ENCODE results near the gene DUSP22. TPM values are rescaled to one million over a fixed set of nuclear protein-coding genes. Genes with fewer than 3 reads are reported as not detected.

Gene DUSP22
- polyA plus RNA-seq, 1 donor: 32.6 TPM

DNA sequence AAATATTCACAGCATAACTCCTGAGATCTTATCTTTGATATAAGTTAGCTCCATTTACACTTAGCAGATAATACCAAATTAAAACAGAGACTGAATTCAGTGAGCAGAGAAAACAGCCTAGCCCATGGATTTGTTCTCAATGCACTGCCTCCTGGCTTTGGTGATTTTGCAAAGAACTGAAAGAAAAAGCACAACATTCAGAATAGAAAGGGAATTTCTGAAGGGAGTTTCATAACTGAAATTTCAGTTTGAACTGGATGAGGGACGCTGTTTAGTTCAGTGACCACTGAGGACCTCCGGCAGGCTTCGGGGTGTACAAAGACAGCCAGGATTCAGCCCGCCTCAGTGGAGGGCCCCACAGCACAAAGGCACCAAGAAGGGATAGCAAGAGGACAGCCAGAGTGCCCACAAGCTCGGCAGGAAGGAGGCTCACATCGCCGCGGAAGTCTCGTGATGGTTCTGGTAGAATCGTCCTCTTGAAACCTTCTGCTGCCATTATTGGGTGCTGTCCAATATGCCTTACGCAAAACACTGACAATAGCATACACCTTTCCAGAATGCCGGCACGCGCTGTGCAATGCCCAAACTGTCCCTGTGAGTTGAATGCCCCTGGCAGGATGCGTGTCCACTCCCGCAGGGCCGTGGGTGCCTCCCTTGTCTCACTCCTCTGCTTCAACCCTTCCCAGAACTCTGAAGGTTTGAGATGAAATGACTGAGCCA lies 89.6 kb downstream of the DUSP22 start:
- DNase-seq: no peak

DNA sequence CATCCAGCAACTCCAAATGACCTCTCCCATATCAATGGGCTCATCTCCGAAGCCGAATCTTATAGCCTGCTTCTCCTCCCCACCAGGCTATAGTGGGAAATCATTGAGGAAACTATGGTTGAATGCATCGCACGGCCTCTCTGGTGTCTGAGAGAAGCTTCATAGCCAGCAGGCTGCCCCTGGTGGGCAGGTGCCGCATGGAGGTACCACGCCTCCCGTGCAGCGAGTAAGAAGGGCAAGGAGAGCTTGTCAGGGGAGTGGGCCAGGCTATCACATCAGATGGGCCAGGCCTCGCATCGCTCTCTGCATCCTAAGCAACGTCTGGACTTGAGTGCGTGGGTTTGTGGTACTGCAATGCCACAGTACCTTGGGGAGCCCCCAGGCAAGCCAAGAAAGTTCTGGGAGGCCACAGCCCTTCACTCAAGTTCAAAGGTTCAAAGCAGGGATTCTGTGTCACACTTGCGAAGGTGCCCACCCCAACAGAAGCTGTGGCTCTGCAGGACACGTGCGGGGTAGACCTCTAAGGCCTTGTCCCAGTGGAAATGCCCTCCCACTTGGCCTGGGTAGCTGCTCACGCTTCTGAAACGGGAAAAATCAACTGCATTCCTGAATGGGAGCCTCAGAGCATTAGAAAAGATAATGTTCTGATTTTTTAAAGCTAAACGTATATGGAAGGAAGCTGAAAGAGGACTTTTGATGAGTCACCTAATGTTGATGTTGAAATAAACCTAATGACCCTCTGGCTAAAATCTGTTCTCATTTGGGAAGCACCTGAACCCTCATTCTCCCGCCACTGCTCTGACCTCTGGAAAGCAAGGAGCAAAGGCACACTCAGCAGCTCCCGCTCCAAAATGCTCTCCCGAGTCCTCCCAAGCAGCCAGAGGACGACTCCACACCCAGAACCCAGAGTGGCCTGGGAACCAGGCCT lies 90.9 kb downstream of the DUSP22 start:
- no peak for DNase-seq

DNA sequence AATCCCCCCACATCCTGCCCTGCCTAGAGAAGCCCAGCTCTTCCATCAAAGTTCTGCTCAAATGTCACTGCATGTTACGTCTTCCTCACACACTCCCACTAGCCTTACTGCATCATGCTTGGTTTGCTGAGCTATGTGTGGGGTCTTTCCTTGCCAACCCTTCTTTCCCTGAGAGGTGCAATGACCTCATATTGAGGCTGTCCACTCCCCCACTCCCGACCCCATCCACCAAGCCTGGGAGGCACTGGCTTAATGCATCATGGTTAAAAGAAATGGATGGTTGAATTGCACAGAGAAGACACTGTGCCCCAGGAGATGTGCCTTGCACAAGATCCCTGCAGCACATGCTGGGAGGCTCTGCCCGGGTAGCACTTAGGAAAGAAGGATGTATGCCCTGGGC lies 91.6 kb downstream of the DUSP22 start:
- no peak for DNase-seq

DNA sequence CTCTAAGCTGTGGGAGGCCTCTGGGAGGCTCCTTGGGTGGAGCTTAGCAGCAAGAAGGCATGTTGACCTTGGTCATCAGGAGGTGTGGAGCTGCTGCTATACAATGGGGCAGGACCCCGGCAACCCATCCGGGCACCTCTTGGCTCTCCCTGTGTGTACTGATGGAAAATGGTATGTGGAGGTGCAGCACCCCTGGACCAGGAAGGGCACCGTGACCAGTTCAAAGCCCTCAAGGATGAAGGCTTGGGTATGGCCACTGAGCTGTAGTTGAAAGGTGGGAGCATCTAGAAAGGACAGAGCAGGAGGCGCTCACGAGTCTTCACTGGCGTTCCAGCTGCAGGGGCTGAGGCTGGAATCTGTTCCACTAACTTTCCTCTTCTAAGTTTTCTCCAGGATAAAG lies 92.6 kb downstream of the DUSP22 start:
- no peak for DNase-seq

DNA sequence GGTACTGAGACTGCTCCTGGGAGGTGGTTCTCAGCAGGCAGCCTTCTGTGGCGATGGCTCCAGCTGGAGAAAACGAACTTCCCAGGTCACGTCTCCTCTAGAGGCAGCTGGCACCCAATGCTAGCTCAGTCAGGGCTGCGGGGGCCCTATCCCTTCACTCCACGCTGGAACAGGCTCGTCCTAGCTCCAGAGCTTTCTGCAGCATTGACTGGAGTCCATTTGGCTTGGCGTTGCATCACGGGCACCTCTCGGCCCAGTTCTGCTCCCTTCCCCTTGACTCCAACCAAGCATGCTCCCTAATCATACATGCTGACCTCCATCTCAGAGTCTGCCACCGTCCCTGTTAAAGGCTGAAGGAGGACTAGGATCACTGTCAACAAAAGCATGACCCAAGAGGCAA lies 93.3 kb downstream of the DUSP22 start:
- DNase-seq: no peak

DNA sequence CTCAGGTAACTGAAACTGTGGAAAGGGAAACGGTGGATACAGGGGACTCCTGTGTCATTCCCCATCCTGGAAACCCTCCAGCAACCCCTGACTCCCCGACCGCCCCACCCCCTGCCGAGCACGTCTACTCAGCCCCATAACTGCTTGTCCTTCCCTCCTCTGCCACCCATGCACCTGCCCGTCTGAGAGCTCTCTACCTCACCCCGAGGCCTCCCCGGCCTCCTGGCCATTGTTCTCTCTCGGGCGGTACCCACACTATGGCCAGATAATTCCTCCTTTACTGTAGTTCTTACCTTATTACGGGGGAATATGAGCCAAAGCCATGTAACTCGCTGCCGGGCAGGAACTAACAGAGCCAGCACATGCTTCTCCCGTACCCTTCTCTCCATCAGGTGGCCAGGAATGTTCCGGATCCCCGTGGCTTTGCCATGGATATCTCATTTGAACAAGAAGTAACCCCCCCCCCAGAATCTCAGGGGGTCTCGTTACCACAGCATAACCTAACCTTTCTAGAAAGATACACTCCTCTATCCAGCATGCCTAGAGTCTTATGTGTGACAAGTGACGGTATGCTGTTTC lies 94.5 kb downstream of the DUSP22 start:
- DNase-seq: no peak

DNA sequence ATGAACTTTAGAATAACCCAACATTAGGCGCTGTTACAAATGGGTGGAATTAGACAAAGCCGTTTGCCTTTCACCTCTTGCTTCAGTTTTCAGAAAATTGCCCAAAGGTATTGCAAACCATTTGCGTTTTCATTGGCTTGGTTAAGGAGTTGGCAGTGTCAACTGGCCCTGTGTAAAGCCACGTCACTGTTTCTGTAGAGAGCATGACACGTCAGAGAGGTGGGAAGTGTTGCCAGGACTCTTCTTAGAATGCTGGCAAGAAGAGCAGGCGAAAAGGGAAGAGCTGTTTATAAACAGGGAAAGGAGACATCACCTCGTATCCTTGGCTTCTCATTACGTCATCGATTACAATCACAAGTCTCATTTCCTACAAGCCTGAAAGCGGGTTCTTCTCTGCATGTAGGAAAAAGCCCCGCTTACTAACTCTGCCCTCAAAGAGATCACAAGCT lies 95.0 kb downstream of the DUSP22 start:
- DNase-seq: peak; percentile 58

DNA sequence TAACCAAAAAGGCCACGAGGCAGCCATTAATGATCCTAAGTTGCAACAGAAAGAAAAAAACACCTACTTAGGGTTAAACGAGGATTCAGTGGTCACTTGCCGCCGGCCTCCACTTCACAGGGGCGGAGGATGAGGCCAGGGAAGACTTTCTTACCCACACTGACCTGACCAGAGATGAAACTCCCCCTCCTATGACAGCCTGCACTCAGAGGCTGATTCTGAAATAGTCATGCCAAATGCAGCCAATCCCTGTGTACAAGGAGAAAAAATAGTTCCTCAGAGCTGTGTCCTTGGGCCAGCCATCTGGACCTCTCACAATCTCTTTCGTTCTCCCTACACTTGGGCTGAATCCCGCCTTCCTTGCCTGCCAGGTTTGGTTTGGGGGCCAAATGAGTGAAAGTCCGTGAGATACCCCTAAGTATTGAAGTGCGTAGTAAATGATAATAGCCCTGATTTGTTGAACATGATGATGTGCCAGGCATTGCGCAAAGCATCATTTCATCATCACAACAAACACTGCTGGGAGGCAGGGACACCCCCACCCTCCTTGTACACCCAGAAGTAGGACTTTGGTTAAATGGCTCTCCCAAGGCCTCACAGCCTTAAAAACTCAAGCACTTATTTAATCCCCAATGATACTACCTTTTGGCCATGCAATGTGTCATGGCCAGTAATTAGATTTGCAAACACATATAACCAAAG lies 96.1 kb downstream of the DUSP22 start:
- DNase-seq: no peak

DNA sequence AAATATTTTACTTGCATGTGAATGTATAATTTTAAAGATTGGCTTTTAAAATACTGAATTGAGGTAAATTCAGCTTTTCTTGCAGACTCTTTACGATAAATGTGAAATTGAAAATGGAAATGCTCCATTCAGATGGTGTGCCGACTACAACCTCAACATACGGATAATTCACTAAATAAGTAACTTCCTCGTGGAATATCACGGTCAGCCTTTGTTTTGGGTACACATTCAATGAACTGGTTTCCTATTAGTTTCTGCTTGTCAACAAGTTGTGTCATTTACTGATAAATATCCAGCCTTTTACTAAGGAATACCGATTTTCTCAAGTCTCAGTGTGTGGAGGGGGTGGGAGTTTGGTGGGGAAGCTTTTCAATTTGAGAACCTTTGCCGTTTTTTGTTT lies 96.9 kb downstream of the DUSP22 start:
- no peak for DNase-seq

DNA sequence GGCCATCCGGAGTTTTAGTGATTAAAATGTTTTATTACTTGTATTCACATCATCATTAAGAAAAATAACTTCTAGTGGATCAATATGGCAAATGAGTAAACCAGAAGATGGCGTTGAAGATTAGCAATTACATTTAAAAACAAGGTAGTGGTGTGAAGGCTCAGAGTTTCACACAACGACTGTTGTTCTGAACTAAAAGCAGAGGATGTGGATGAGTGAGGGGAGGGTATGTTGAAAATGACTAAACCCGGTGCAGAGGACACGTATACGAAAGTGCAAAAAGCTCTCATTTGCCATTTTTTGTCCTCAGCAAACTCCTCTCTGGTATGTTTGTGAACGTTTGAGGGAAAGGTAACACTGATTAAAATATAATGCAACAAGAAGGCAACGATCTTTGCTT lies 97.3 kb downstream of the DUSP22 start:
- no peak for DNase-seq

DNA sequence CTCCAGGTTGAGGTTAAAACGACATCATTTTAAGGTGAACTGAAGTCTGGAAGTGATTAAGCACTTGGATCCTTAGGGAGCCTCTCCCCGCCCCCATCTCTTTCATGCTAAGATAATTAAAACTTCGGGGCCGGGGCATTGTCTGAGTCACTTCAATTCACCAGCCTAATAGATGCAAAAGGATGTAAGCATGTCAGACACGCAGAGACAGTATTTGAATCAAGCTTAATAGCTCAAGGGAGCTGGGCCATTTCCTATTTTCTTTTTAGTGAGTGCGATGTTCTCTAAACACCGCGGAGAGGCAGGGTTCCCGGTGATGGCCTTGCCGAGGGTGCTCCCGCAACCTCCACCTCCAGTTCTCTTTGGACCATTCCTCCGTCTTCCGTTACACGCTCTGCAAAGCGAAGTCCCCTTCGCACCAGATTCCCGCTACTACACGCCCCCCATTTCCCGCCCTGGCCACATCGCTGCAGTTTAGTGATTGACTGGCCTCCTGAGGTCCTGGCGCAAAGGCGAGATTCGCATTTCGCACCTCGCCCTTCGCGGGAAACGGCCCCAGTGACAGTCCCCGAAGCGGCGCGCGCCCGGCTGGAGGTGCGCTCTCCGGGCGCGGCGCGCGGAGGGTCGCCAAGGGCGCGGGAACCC lies 98.7 kb downstream of the DUSP22 start:
- no peak for DNase-seq

DNA sequence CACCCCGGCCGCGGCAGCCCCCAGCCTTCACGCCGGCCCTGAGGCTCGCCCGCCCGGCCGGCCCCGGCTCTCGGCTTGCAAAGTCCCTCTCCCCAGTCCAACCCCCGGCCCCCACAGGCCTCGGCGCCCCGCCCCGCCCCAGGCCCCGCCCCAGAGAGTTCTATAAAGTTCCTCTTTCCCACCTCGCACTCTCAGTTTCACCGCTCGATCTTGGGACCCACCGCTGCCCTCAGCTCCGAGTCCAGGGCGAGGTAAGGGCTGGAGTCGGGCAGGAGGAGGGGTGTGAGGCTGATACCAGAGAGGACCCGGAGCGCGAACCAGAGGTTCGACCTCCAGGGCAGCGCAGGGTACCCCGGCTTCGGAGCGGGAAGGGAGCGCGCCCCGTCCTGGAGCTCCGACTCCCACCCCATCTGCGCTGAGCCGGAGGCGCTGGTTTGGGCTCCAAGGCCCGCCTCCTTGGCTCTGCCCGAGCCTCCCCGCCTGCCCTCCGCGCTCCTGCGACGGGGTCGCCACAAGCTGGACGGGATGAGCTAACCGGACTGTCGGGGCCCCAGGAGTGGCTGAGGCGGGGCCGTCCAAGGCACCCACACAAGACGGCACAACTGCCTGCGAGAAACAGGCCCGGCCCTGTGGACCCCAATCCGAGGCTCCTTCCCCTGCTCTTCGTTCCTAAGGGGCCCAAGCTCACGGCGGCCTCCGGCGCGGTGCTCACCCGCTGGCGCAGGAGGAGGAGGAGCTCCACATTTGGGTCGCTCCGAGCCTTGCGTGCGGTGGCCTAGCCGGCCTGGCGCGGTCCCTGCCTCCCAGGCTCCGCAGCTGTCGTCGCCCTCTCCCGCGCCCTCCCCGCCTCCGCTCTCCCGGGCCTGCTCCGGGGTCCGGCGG lies 99.5 kb downstream of the DUSP22 start, which contains the start of gene IRF4:
IRF4 (plus strand) TSS at position 194 of the 882 bp plus-strand sequence. CDS start 1,401 bp downstream, outside the sequence.
- DNase-seq: no peak

DNA sequence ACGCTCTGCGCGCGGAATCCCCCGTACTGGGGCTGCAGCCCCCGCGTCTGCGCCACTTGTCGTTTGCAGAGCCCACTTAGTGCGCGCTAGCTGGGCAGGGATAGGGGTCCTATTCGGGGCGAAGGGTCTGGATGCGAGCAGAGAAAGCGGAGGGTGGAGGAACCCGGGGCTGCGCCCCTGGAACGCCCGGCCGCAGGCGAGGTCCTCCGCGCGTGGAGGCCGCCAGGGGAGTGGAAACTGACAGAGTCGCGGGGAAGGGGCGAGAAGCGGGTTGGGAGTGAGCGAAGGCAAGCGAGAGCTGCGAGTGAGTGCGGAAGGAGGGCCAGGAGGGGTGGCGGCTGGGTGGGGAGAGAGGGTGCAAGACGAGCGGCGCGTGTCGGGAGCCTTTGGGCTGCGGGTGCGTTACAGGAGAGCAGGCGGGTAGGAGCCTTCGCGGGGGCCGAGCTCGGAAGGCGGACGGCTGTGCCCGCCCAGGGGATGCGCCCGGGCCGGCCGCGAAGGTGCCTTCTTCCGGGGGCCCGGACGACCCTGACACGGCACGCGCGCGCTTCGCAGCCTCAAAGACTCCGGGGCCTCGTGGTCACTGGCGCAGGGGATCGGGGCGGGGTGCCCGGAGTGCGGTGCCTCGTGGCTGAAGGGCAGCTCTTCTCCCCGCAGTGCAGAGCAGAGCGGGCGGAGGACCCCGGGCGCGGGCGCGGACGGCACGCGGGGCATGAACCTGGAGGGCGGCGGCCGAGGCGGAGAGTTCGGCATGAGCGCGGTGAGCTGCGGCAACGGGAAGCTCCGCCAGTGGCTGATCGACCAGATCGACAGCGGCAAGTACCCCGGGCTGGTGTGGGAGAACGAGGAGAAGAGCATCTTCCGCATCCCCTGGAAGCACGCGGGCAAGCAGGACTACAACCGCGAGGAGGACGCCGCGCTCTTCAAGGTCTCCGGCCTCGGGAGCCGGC lies 100.4 kb downstream of the DUSP22 start:
- DNase-seq: no peak

DNA sequence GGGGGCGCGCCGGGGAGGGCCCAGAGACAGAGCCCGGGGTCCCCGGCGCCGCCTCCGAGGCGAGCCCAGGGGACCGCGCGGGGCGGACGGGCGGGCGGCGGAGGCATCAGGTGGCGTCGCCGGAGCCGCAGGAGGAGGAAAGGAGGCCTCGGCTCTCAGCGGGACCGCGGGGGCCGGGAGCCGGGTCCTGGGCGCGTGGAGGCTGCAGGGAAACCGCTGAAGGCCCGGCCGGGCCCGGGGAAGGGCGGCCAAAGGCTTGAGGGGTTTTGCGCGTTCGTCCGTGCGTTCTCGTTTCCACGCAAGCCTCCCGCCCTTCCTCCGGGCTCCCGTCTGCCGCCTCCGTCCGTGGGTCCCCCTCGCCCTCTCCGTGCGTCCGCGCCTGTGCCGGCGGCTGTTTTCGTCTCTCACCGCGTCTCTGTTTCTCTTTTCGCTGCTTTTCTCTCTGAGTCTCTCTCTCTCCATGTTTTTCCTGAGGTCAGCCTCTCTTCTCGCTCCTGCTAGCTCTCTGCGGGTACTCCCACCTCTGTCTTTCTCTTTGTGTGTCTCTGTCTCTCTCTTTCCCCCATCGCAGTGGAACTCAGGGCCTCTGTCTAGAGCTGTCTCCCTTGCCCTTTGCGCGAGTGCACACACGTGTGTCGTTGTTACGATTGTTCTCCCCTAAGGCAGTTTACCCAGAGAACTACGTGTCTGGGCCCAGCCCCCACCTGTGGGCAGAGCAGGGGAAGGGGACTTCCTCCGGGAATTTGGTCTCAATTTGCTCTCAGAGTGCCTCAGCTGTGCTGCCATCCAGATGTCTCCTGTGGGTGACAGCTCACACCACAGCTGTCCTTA lies 101.3 kb downstream of the DUSP22 start:
- DNase-seq: no peak

DNA sequence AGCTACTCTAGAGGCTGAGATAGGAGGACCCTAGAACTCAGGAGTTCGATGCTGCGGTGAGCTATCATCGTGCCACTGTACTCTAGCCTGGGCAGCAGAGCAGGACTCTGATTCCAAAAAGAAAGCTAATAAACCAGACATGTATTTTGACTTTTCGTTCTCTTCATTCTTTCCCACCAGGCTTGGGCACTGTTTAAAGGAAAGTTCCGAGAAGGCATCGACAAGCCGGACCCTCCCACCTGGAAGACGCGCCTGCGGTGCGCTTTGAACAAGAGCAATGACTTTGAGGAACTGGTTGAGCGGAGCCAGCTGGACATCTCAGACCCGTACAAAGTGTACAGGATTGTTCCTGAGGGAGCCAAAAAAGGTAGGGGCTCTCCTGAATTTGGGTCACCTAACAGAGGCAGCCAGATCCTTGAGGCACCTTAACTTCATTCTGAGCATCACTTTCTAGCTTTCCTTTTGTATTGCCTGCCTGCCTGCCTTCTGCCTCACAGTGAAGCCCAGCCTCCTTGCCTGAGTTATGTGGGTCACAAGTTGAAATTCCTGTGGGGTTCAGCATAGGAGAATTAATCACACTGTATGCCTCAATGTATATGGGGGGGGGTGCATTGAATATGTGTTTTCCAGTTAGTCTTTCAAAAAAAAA lies 102.5 kb downstream of the DUSP22 start:
- no peak for DNase-seq

DNA sequence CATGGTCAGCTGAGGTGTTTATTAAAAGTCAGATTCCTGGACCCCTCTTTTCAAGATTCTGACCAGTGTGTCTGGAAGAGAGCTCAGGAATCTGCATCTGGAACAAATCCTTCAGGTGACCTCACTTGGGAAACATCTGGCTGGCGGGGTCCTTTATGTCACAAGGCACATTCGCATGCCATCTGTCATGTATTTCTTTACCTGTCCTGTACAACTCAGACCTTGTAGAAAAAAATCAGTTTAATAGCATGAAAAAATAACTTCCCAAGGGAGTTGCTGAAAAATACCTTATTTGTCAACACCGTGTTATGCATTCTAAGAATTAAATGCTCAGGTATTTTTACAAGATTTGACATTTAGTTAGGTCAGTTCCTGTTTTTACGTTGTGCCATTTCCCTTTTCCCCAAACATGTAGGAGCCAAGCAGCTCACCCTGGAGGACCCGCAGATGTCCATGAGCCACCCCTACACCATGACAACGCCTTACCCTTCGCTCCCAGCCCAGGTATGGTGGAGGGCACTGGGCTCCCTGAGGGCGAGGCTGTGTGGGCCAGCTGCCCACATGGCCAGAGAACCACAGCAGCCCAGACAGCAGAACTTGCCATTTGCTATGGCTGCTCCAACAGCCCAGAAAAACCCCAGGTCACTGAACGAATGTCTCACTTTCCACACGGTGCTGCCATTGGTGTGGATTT lies 103.3 kb downstream of the DUSP22 start:
- DNase-seq: no peak

DNA sequence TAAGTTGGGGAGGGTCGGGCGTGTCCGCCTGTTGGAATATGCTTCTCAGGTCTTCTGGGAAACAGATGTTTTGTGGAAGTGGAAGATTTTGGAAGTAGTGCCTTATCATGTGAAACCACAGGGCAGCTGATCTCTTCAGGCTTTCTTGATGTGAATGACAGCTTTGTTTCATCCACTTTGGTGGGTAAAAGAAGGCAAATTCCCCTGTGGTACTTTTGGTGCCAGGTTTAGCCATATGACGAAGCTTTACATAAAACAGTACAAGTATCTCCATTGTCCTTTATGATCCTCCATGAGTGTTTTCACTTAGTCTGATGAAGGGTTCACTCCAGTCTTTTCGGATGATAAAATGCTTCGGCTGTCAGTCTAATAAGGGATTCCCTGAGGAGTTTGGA lies 103.8 kb downstream of the DUSP22 start:
- no peak for DNase-seq

DNA sequence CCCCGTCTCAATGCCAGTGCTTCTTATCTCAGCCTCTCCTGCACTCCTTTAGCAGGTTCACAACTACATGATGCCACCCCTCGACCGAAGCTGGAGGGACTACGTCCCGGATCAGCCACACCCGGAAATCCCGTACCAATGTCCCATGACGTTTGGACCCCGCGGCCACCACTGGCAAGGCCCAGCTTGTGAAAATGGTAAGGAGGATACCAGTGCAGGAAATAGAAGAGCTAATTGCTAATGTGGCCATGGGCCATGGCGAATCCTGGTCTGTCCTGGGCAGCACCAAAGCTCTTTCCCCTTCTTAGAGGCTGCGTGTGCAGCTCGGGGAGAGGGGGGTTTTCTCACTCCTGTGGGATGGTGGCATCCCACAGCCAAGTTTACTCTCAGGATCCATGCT lies 104.8 kb downstream of the DUSP22 start:
- DNase-seq: no peak
